GM12873 (cell line): Measurements from ENCODE around the gene DMRT2.

Experiments used
- CTCF ChIP-seq: IDR thresholded peaks from 2 replicates; pipeline ENCODE4 v1.5.1; 2012; ENCODE audit warnings: low read depth, mild to moderate bottlenecking, moderate library complexity, low read length, control low read depth; ENCODE audit not compliant: insufficient read depth; ENCODE audit errors: missing control alignments

Gene DMRT2

GRCh38 chr9:1094749-1095148 is 44.6 kb downstream of the DMRT2 start:
- TF ChIP-seq CTCF, result no peak

- TF ChIP-seq CTCF, result no peak
Measured at GRCh38 chr9:1096155-1096964, 46.2 kb downstream of the DMRT2 start.

- no peak for TF ChIP-seq CTCF
Measured at GRCh38 chr9:1098551-1098950, 48.4 kb downstream of the DMRT2 start.

- no peak for TF ChIP-seq CTCF
Measured at GRCh38 chr9:1100201-1100600, 50.0 kb downstream of the DMRT2 start.

GRCh38 chr9:1100945-1101344 is 50.8 kb downstream of the DMRT2 start:
- TF ChIP-seq CTCF, result peak; percentile 42

- no peak for TF ChIP-seq CTCF
Measured at GRCh38 chr9:1101846-1102641, 51.9 kb downstream of the DMRT2 start.

- TF ChIP-seq CTCF, result no peak
Measured at GRCh38 chr9:1102642-1102970, 52.4 kb downstream of the DMRT2 start.
